Endothelial cell of umbilical vein (primary cell): ENCODE data around the gene HAGH. TPM values are rescaled to one million over a fixed set of nuclear protein-coding genes. Genes with fewer than 3 reads are reported as not detected.

Experiments
- BruUV-seq: library from RNA; stranded (reverse); fragments of 400-500 nt; replicated peaks from 2 replicates; lab custom pipeline; 2021; lab: Mats Ljungman, UMichigan
- CTCF ChIA-PET: fragments of 300-600, 350-600 bp; sonication (Branson Sonifier 250); formaldehyde crosslinking; loops from one replicate; lab custom pipeline; 2021; ENCODE audit warnings: antibody characterized with exemption, inconsistent platforms; lab: Charles Lee
- POLR2A ChIA-PET: fragments of 300-600, 350-600 bp; sonication (Branson Sonifier 250); formaldehyde crosslinking; loops from one replicate; lab custom pipeline; 2021; ENCODE audit warnings: antibody characterized with exemption, inconsistent platforms; lab: Charles Lee
- DNase-seq: peaks from one replicate; pipeline ENCODE4 v3.0.0-alpha.2; 2011; ENCODE audit warnings: low read depth, low spot score
- FAIRE-seq: peaks from 2 replicates; lab custom pipeline; 2011; peaks lifted over from hg19 to GRCh38; lab: Jason Lieb, UNC
- H2AFZ ChIP-seq: 2 replicates; pipeline ENCODE4 v1.6.0; 2012; ENCODE audit warnings: low read depth, low read length, control low read depth, inconsistent platforms
- H3K27ac ChIP-seq: 2 replicates; pipeline ENCODE4 v1.5.1; 2011; ENCODE audit warnings: low read depth, mild to moderate bottlenecking, control low read depth, low read length, moderate library complexity; ENCODE audit not compliant: insufficient read depth
- H3K27me3 ChIP-seq, 2 experiments: 2 replicates each; pipeline versions ENCODE4 v1.6.0 to v1.6.1; 2011; ENCODE audit warnings: low read length in 2 of 2, mixed read lengths in 1 of 2; ENCODE audit not compliant: control insufficient read depth in 2 of 2, insufficient read depth in 2 of 2
- H3K36me3 ChIP-seq, 2 experiments: 2 replicates in 1 of 2; 3 replicates in 1 of 2; pipeline ENCODE4 v1.5.1; 2011; ENCODE audit warnings: low read length in 2 of 2, mild to moderate bottlenecking in 1 of 2, moderate library complexity in 1 of 2; ENCODE audit not compliant: control insufficient read depth in 2 of 2, insufficient read depth in 2 of 2; ENCODE audit errors: extremely low read depth in 1 of 2
- H3K4me1 ChIP-seq: 3 replicates; pipeline ENCODE4 v1.5.1; 2011; ENCODE audit warnings: mild to moderate bottlenecking, low read length; ENCODE audit not compliant: control insufficient read depth, insufficient read depth; ENCODE audit errors: extremely low read depth
- H3K4me2 ChIP-seq: 2 replicates; pipeline ENCODE4 v1.6.1; 2011; ENCODE audit warnings: low read length, control low read depth, mixed read lengths; ENCODE audit not compliant: insufficient read depth
- H3K4me3 ChIP-seq, 3 experiments: fragments of 200-600 bp in 1 of 3; sonication (generic), shearing (Covaris generic) in 1 of 3; replicated peaks in 1 of 3; 2 replicates each; pipeline ENCODE4 v1.5.1; 2011 to 2016; ENCODE audit warnings: control low read depth in 3 of 3, low read length in 3 of 3, mild to moderate bottlenecking in 2 of 3, inconsistent platforms in 1 of 3, low read depth in 1 of 3, moderate library complexity in 1 of 3; ENCODE audit not compliant: insufficient read depth in 1 of 3
- H3K79me2 ChIP-seq: 2 replicates; pipeline ENCODE4 v1.6.0; 2012; ENCODE audit warnings: low read length, inconsistent platforms; ENCODE audit not compliant: control insufficient read depth, insufficient read depth
- H3K9ac ChIP-seq: replicated peaks from 2 replicates; pipeline ENCODE3; 2011; ENCODE audit warnings: low read length, control low read depth; ENCODE audit not compliant: insufficient read depth; ENCODE audit errors: extremely low read depth
- H3K9me1 ChIP-seq: replicated peaks from 3 replicates; pipeline ENCODE4 v1.6.0; 2011; ENCODE audit warnings: mild to moderate bottlenecking, low read length; ENCODE audit not compliant: control insufficient read depth, insufficient read depth; ENCODE audit errors: extremely low read depth
- H3K9me3 ChIP-seq: replicated peaks from 2 replicates; pipeline ENCODE4 v1.5.1; 2012; ENCODE audit warnings: low read length, inconsistent platforms; ENCODE audit not compliant: control insufficient read depth, insufficient read depth
- H4K20me1 ChIP-seq: replicated peaks from 2 replicates; pipeline ENCODE3; 2011; ENCODE audit warnings: mild to moderate bottlenecking, low read length; ENCODE audit not compliant: control insufficient read depth, insufficient read depth; ENCODE audit errors: extremely low read depth
- CTCF ChIP-seq, 2 donors: IDR thresholded peaks; 1 replicate in 1 of 2; 2 replicates in 1 of 2; pipeline ENCODE4 v1.5.1; 2011; ENCODE audit warnings: low read length in 2 of 2, mild to moderate bottlenecking in 2 of 2, moderate library complexity in 2 of 2, control low read depth in 1 of 2, inconsistent platforms in 1 of 2, low read depth in 1 of 2; ENCODE audit not compliant: insufficient read depth in 1 of 2; ENCODE audit errors: extremely low read depth in 1 of 2
- EZH2 ChIP-seq: IDR thresholded peaks from 2 replicates; pipeline ENCODE4 v1.6.1; 2012; ENCODE audit warnings: borderline replicate concordance, low read depth, mild to moderate bottlenecking, moderate library complexity, low read length, inconsistent platforms; ENCODE audit not compliant: severe bottlenecking
- FOS ChIP-seq: IDR thresholded peaks from 2 replicates; pipeline ENCODE4 v1.6.1; 2011; ENCODE audit warnings: mild to moderate bottlenecking, low read length, moderate library complexity, borderline replicate concordance; ENCODE audit not compliant: insufficient read depth
- GATA2 ChIP-seq: IDR thresholded peaks from 2 replicates; pipeline ENCODE4 v1.7.0; 2011; ENCODE audit warnings: low read depth, mild to moderate bottlenecking, moderate library complexity, mixed read lengths, low read length; ENCODE audit not compliant: insufficient read length, insufficient read depth
- JUN ChIP-seq: IDR thresholded peaks from 2 replicates; pipeline ENCODE4 v1.6.1; 2011; ENCODE audit warnings: borderline replicate concordance, low read depth; ENCODE audit not compliant: insufficient read length, insufficient read depth
- MAX ChIP-seq: IDR thresholded peaks from 2 replicates; pipeline ENCODE4 v1.6.1; 2011; ENCODE audit not compliant: insufficient read depth, insufficient read length
- MYC ChIP-seq: IDR thresholded peaks from one replicate; pipeline ENCODE4 v1.6.1; 2011; ENCODE audit warnings: mild to moderate bottlenecking, low read depth, low read length
- POLR2A ChIP-seq: IDR thresholded peaks from 2 replicates; pipeline ENCODE4 v1.6.1; 2012; ENCODE audit warnings: low read depth, mild to moderate bottlenecking, control low read depth, low read length
- POLR2AphosphoS5 ChIP-seq: IDR thresholded peaks from 2 replicates; pipeline ENCODE4 v1.6.1; 2012; ENCODE audit warnings: low read depth, mild to moderate bottlenecking, control low read depth, low read length, moderate library complexity; ENCODE audit not compliant: insufficient read depth
- dilution Hi-C: fragments of 300-500 bp; cut with MboI; formaldehyde crosslinking; loops from one replicate; pipeline ENCODE4 v1.15.0; 2019; ENCODE audit warnings: low sequenced_read_pairs; ENCODE audit not compliant: extremely low pct_ligation_motif_present
- intact Hi-C: fragments of 100-400 bp; cut with micrococcal nuclease; formaldehyde crosslinking; loops from one replicate; pipeline ENCODE4 v1.10.0; 2022
- polyA plus RNA-seq, 4 experiments: library from polyadenylated mRNA; depleted of rRNA in 3 of 4; stranded (reverse) in 3 of 4; unstranded in 1 of 4; fragments of >200 nt; gene quantifications; 2 replicates each; pipeline versions ENCODE4 v1.2.1 to v1.2.3, GENCODE V29; 2011 to 2012; ENCODE audit warnings: missing spikeins in 1 of 4
- total RNA-seq: library from RNA; stranded (reverse); gene quantifications from 2 replicates; pipeline ENCODE4 v1.2.3, GENCODE V29; 2021

Gene HAGH
- total and polyA plus RNA-seq, 2 donors (not counting 3 experiments of a cell fraction or from before 2014, with no cell fraction given), result 54.3 to 84.2 TPM

- dilution Hi-C loops (no loop called here), intact Hi-C loops (no loop called here)
- no peaks in the 10 kb centered on the region for H4K20me1 ChIP-seq
- no peak overlapping the region for H2AFZ ChIP-seq
- peaks cover 2 to 4% of the 10 kb centered on the region in 2 experiments for H3K27me3 ChIP-seq
- H3K79me2 ChIP-seq, result no peaks in the 10 kb centered on the region
- no peaks in the 10 kb centered on the region for H3K9me1 ChIP-seq
- no peaks in the 10 kb centered on the region for H3K9me3 ChIP-seq
- no TSS peak for BruUV-seq
- H3K4me3 ChIP-seq, result no peak overlapping the region
- H3K9ac ChIP-seq, result no peak overlapping the region
- POLR2A ChIA-PET, result no interaction called here
- no peak overlapping the region for H3K4me2 ChIP-seq
- no peaks in the 10 kb centered on the region for H3K36me3 ChIP-seq
- TF ChIP-seq MYC, result no peak
- TF ChIP-seq JUN, result no peak
- TF ChIP-seq POLR2A, result no peak
- no peak for TF ChIP-seq EZH2
- TF ChIP-seq GATA2, result no peak
- no peak for TF ChIP-seq CTCF (IDR thresholded peaks at IDR 0.05; ENCODE audit: extremely low read depth in 1 of 2, insufficient read depth in 1 of 2, low read depth in 1 of 2, low read length in 2 of 2)
- no peak for TF ChIP-seq FOS
- TF ChIP-seq MAX, result no peak
- no peak for TF ChIP-seq POLR2AphosphoS5
- no peak overlapping the region for H3K27ac ChIP-seq
- DNase-seq (no peak), FAIRE-seq (no peak)
- H3K4me1 ChIP-seq, result no peaks in the 10 kb centered on the region
- CTCF ChIA-PET, result interaction anchor here (0.9 kb wide), 1 partner anchor 63 kb away, joined by 3 read pairs; no protein-coding TSS in a partner anchor
Measured at GRCh38 chr16:1846416-1846815, 19.8 kb upstream of the HAGH start.
